IMR-90 (cell line): Measurements from ENCODE around the gene METTL1. TPM values are rescaled to one million over a fixed set of nuclear protein-coding genes. Genes with fewer than 3 reads are reported as not detected.

Experiments used
- ATAC-seq: fragments of 200-7000 bp; cut with Tn5 transposase; 2 replicates; pipeline ENCODE4 v1.9.1; 2020; ENCODE audit warnings: low read depth, mild to moderate bottlenecking, moderate library complexity
- BruUV-seq: library from RNA; stranded (reverse); fragments of 400-500 nt; replicated peaks from 2 replicates; lab custom pipeline; 2021; lab: Mats Ljungman, UMichigan
- CTCF ChIA-PET: fragments of 300-600 bp; formaldehyde crosslinking; extraction: SDS; loops from one replicate; lab custom pipeline; 2021; ENCODE audit warnings: antibody characterized with exemption; lab: Yijun Ruan, JAX
- POLR2A ChIA-PET: fragments of 300-600 bp; sonication (Branson Sonifier 250); formaldehyde crosslinking; loops from one replicate; lab custom pipeline; 2022; ENCODE audit warnings: antibody characterized with exemption; ENCODE audit not compliant: unreplicated experiment; lab: Charles Lee
- DNase-seq: peaks from one replicate; pipeline ENCODE4 v3.0.0; 2013
- H2AFZ ChIP-seq: replicated peaks from 2 replicates; pipeline ENCODE3; 2013; ENCODE audit warnings: low read length, mild to moderate bottlenecking; ENCODE audit not compliant: poor library complexity
- H2AK5ac ChIP-seq: 2 replicates; pipeline ENCODE4 v1.6.1; 2013; ENCODE audit warnings: low read depth, low read length, inconsistent platforms
- H2AK9ac ChIP-seq: replicated peaks from 2 replicates; pipeline ENCODE3; 2013; ENCODE audit warnings: mild to moderate bottlenecking, low read depth, low read length, moderate library complexity; ENCODE audit not compliant: poor library complexity
- H2BK120ac ChIP-seq: 2 replicates; pipeline ENCODE4 v1.6.1; 2013; ENCODE audit warnings: low read depth, low read length, inconsistent platforms
- H2BK15ac ChIP-seq: 3 replicates; pipeline ENCODE4 v1.6.1; 2013; ENCODE audit warnings: low read depth, low read length, inconsistent platforms
- H2BK20ac ChIP-seq: 2 replicates; pipeline ENCODE4 v1.6.1; 2013; ENCODE audit warnings: low read depth, mild to moderate bottlenecking, inconsistent platforms, low read length, moderate library complexity
- H2BK5ac ChIP-seq: 2 replicates; pipeline ENCODE4 v1.6.1; 2013; ENCODE audit warnings: mild to moderate bottlenecking, low read depth, low read length, inconsistent platforms; ENCODE audit not compliant: poor library complexity, severe bottlenecking
- H3K14ac ChIP-seq: replicated peaks from 2 replicates; pipeline ENCODE4 v1.6.1; 2013; ENCODE audit warnings: low read depth, low read length, inconsistent platforms
- H3K18ac ChIP-seq: 2 replicates; pipeline ENCODE4 v1.6.1; 2013; ENCODE audit warnings: low read depth, low read length, control low read depth
- H3K23ac ChIP-seq: 2 replicates; pipeline ENCODE4 v1.6.1; 2013; ENCODE audit warnings: low read depth, low read length, inconsistent platforms
- H3K27ac ChIP-seq: 2 replicates; pipeline ENCODE4 v1.5.1; 2013; ENCODE audit warnings: mild to moderate bottlenecking, control low read depth, low read length; ENCODE audit not compliant: insufficient read depth
- H3K27me3 ChIP-seq: 2 replicates; pipeline ENCODE4 v1.6.1; 2013; ENCODE audit warnings: low read length; ENCODE audit not compliant: control insufficient read depth, insufficient read depth
- H3K36me3 ChIP-seq: 2 replicates; pipeline ENCODE4 v1.6.1; 2013; ENCODE audit warnings: low read length, mixed read lengths; ENCODE audit not compliant: control insufficient read depth, insufficient read depth
- H3K4ac ChIP-seq: 2 replicates; pipeline ENCODE4 v1.6.1; 2013; ENCODE audit warnings: low read depth, low read length, inconsistent platforms
- H3K4me1 ChIP-seq: 2 replicates; pipeline ENCODE4 v1.6.1; 2013; ENCODE audit warnings: low read length, mixed read lengths; ENCODE audit not compliant: control insufficient read depth, insufficient read depth
- H3K4me2 ChIP-seq: 2 replicates; pipeline ENCODE4 v1.6.1; 2013; ENCODE audit warnings: low read depth, mild to moderate bottlenecking, control low read depth, low read length, moderate library complexity
- H3K4me3 ChIP-seq: 2 replicates; pipeline ENCODE4 v1.5.1; 2013; ENCODE audit warnings: low read depth, mild to moderate bottlenecking, control low read depth, low read length, moderate library complexity; ENCODE audit not compliant: insufficient read depth
- H3K56ac ChIP-seq: 2 replicates; pipeline ENCODE4 v1.6.1; 2013; ENCODE audit warnings: low read length, inconsistent platforms; ENCODE audit not compliant: insufficient read depth; ENCODE audit errors: extremely low read depth
- H3K79me1 ChIP-seq, 2 experiments: 2 replicates each; pipeline ENCODE4 v1.6.1; 2013; ENCODE audit warnings: low read length in 2 of 2, inconsistent platforms in 1 of 2, low read depth in 1 of 2
- H3K9ac ChIP-seq: 2 replicates; pipeline ENCODE4 v1.6.1; 2013; ENCODE audit warnings: low read depth, low read length, control low read depth
- H3K9me1 ChIP-seq: 2 replicates; pipeline ENCODE4 v1.6.1; 2013; ENCODE audit warnings: low read length, inconsistent platforms; ENCODE audit not compliant: insufficient read depth
- H3K9me3 ChIP-seq: 2 replicates; pipeline ENCODE4 v1.6.1; 2013; ENCODE audit warnings: low read length; ENCODE audit not compliant: control insufficient read depth, insufficient read depth
- H4K20me1 ChIP-seq: 2 replicates; pipeline ENCODE4 v1.6.1; 2013; ENCODE audit warnings: low read length, inconsistent platforms; ENCODE audit not compliant: insufficient read depth
- H4K5ac ChIP-seq: 2 replicates; pipeline ENCODE4 v1.6.1; 2013; ENCODE audit warnings: mild to moderate bottlenecking, low read depth, low read length, control low read depth
- H4K8ac ChIP-seq, 2 experiments: 2 replicates each; pipeline ENCODE4 v1.6.1; 2013; ENCODE audit warnings: low read depth in 2 of 2, low read length in 2 of 2, control low read depth in 1 of 2, inconsistent platforms in 1 of 2
- H4K91ac ChIP-seq: 2 replicates; pipeline ENCODE4 v1.6.1; 2013; ENCODE audit warnings: low read depth, low read length, inconsistent platforms; ENCODE audit not compliant: insufficient read depth
- CHD1 ChIP-seq: IDR thresholded peaks from 2 replicates; pipeline ENCODE4 v1.6.1; 2012; ENCODE audit warnings: low read depth, low read length, improper control_type of control experiment
- CTCF ChIP-seq: conservative IDR thresholded peaks from 2 replicates; pipeline ENCODE4 v1.5.1; 2012; ENCODE audit warnings: mild to moderate bottlenecking, low read depth, low read length, improper control_type of control experiment
- ELK1 ChIP-seq: fragments of 150-350 bp; IDR thresholded peaks from 2 replicates; pipeline ENCODE4 v1.6.1; 2016; ENCODE audit warnings: low read depth, mild to moderate bottlenecking, low read length, moderate library complexity, borderline replicate concordance
- MAFK ChIP-seq: IDR thresholded peaks from 2 replicates; pipeline ENCODE4 v1.6.1; 2012; ENCODE audit warnings: low read depth, low read length, improper control_type of control experiment
- MAZ ChIP-seq: IDR thresholded peaks from 2 replicates; pipeline ENCODE4 v1.6.1; 2012; ENCODE audit warnings: low read depth, mild to moderate bottlenecking, low read length, improper control_type of control experiment, moderate library complexity, borderline replicate concordance
- MXI1 ChIP-seq: IDR thresholded peaks from 2 replicates; pipeline ENCODE4 v1.6.1; 2012; ENCODE audit warnings: low read depth, mild to moderate bottlenecking, low read length, moderate library complexity, borderline replicate concordance
- RFX5 ChIP-seq: IDR thresholded peaks from 2 replicates; pipeline ENCODE4 v1.8.0; 2012; ENCODE audit warnings: low read depth, mild to moderate bottlenecking, low read length, moderate library complexity
- WGBS, 2 experiments: methylation state at CpG; one replicate each; pipeline versions ENCODE4 v1.1.5 to v1.1.7; 2013; ENCODE audit warnings: missing lambda C conversion rate in 2 of 2; ENCODE audit not compliant: insufficient read length in 1 of 2; ENCODE audit errors: extremely low coverage in 2 of 2; 5-methylcytosine and 5-hydroxymethylcytosine counted together
- dilution Hi-C: fragments of 300-500 bp; cut with HindIII; formaldehyde crosslinking; loops from one replicate; pipeline ENCODE4 v1.14.3; 2018; ENCODE audit warnings: low sequenced_read_pairs; ENCODE audit not compliant: unreplicated experiment
- in situ Hi-C: fragments of 300-500 bp; cut with MboI; formaldehyde crosslinking; loops from 3 replicates; pipeline ENCODE4 v1.14.3; 2019; ENCODE audit warnings: low sequenced_read_pairs, inconsistent platforms, mixed read lengths
- intact Hi-C: fragments of 100-400 bp; cut with micrococcal nuclease; formaldehyde crosslinking; loops from 2 replicates; pipeline ENCODE4 v1.10.0; 2022
- polyA plus RNA-seq, 3 experiments: library from polyadenylated mRNA; depleted of rRNA; stranded (reverse); fragments of >200 nt; gene quantifications; 2 replicates each; pipeline ENCODE4 v1.2.3, GENCODE V29; 2012; ENCODE audit warnings: low replicate concordance in 1 of 3
- total RNA-seq: library from RNA; depleted of rRNA; stranded (reverse); fragments of >200 nt; gene quantifications from 2 replicates; pipeline ENCODE4 v1.2.3, GENCODE V29; 2012

Gene METTL1
- total and polyA plus RNA-seq, 2 of the 4 experiments (the other 2 are of a cell fraction) = 12.4 to 27.5 TPM

- 81% methylated on average over 5 of the region's 13 CpGs; no CpG with 5 or more reads in 1 of the 2 experiments for WGBS, 2 experiments
- no peak overlapping the region for H4K5ac ChIP-seq
- no peak overlapping the region for H3K14ac ChIP-seq
- no peak overlapping the region for H3K4me2 ChIP-seq
- H4K91ac ChIP-seq = no peak overlapping the region
- H3K9ac ChIP-seq = no peak overlapping the region
- no TSS peak for BruUV-seq
- no peak overlapping the region for H4K8ac ChIP-seq
- no peak overlapping the region for H3K27ac ChIP-seq
- ChIA-PET POLR2A (no interaction called here), CTCF (interaction anchor here (1.2 kb wide), 1 partner anchor 12 kb away, joined by 3 read pairs; no protein-coding TSS in a partner anchor)
- H3K79me1 ChIP-seq = peaks cover 0 to 8% of the 10 kb centered on the region in 2 experiments; a peak in 1 of 4 replicates
- no peaks in the 10 kb centered on the region for H3K27me3 ChIP-seq
- no peak overlapping the region for H2AFZ ChIP-seq
- no peak overlapping the region for H3K56ac ChIP-seq
- DNase-seq (no peak), ATAC-seq (no peak; the same call in 1 of the 2 replicates)
- in situ Hi-C loops = no loop called here
- H2BK15ac ChIP-seq = no peak overlapping the region
- H2BK20ac ChIP-seq = no peak overlapping the region
- no peak overlapping the region for H2BK5ac ChIP-seq
- H3K23ac ChIP-seq = no peak overlapping the region
- H3K18ac ChIP-seq = no peak overlapping the region
- H3K4ac ChIP-seq = no peak overlapping the region
- dilution Hi-C loops = no loop called here
- H3K4me1 ChIP-seq = peaks cover 3% of the 10 kb centered on the region; the same call in 1 of the 2 replicates
- H2BK120ac ChIP-seq = no peak overlapping the region
- H3K36me3 ChIP-seq = peaks cover 36% of the 10 kb centered on the region
- no peak overlapping the region for H3K4me3 ChIP-seq
- no peaks in the 10 kb centered on the region for H3K9me3 ChIP-seq
- TF ChIP-seq RFX5 (no peak), MAFK (no peak), MXI1 (no peak), CHD1 (no peak), CTCF (peak; percentile 27), ELK1 (no peak), MAZ (no peak)
- intact Hi-C loops = no loop called here
- no peak overlapping the region for H2AK9ac ChIP-seq
- H4K20me1 ChIP-seq = no peaks in the 10 kb centered on the region; the same call in 1 of the 2 replicates
- peaks cover 17% of the 10 kb centered on the region for H3K9me1 ChIP-seq
- no peak overlapping the region for H2AK5ac ChIP-seq
Measured at GRCh38 chr12:57815177-57816000, 43.5 kb upstream of the METTL1 start.
